Measurements from ENCODE around the gene LONRF3.
"Not testable (repeated sequence)": the region's sequence is repeated elsewhere in the genome, so short reads cannot be mapped to it uniquely, and the experiment has no call there.

The LONRF3 gene

DNA sequence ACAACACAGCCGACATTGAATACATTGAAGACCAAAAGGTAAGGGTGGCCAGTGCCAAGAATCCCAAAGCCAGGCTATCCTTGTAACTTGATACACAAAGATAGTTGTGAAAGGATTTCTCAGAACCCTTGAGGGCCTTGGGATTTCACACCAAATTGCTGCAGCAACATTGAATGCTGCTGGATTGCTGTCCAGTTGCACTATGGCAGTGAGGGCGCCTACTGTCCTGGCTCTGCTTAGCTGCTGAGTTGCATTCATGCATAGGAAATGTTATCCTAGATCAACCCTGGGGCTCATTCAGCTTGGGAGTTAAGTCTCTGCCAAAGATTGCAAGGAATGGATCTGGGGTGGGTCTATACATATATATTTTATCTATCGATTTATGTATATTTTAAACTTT lies 38.7 kb downstream of the LONRF3 start:
- in situ Hi-C loops (cut with HindIII; ENCODE audit: low sequenced_read_pairs): no loop called here
- H3K4me3 ChIP-seq (ENCODE audit: low read depth, low read length): no peak overlapping the region
- no peak for DNase-seq (ENCODE audit: low read depth)
- TF ChIP-seq, protein P1, sequence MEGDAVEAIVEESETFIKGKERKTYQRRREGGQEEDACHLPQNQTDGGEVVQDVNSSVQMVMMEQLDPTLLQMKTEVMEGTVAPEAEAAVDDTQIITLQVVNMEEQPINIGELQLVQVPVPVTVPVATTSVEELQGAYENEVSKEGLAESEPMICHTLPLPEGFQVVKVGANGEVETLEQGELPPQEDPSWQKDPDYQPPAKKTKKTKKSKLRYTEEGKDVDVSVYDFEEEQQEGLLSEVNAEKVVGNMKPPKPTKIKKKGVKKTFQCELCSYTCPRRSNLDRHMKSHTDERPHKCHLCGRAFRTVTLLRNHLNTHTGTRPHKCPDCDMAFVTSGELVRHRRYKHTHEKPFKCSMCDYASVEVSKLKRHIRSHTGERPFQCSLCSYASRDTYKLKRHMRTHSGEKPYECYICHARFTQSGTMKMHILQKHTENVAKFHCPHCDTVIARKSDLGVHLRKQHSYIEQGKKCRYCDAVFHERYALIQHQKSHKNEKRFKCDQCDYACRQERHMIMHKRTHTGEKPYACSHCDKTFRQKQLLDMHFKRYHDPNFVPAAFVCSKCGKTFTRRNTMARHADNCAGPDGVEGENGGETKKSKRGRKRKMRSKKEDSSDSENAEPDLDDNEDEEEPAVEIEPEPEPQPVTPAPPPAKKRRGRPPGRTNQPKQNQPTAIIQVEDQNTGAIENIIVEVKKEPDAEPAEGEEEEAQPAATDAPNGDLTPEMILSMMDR (IDR thresholded peaks at IDR 0.05; ENCODE audit: low read depth, low read length, missing control alignments): no peak

DNA sequence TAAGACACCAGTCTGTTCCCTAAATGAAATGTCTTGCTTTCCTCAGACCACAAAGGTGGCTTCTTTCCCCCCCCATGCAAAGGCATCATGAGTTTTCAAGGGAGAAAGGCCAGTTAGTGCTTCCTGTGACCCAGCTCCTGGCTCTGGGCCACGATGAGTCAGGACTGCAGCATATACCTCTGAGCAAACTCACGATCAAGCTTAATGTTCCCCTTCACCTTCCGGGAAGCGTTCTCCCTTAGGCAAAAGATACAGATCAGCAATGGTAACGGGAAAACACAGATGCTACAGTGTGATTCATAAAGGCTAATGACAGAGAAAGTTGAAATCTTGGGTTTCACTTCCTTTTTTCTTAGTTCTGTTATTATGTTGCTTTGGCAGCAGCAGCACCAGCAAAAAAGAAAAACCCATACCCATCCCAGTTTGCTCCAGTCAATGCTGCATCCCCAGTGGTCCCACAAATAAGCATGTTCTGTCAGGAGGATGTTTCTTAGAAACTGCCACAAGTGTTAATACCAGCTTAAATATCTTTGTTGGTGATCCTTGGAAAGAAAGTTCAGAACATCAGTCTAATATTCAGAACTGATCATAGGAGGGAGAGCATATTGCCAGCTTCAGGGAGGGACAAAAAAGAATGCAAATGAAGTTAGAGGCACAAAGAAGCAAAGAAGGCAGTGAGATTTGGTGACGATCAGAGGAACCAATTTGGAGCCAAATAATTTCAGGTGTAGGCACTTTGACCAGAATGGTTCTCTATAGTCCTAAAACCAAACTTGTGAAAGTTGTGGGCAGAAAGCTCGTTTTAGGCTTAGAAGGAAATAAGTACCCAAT lies 41.2 kb downstream of the LONRF3 start:
- TF ChIP-seq, protein P1 (IDR thresholded peaks at IDR 0.05; ENCODE audit: low read depth, low read length, missing control alignments): no peak
- H3K4me3 ChIP-seq (ENCODE audit: low read depth, low read length): no peak overlapping the region
- in situ Hi-C loops (cut with HindIII; ENCODE audit: low sequenced_read_pairs): no loop called here
- peak; percentile 18 for DNase-seq (ENCODE audit: low read depth)

DNA sequence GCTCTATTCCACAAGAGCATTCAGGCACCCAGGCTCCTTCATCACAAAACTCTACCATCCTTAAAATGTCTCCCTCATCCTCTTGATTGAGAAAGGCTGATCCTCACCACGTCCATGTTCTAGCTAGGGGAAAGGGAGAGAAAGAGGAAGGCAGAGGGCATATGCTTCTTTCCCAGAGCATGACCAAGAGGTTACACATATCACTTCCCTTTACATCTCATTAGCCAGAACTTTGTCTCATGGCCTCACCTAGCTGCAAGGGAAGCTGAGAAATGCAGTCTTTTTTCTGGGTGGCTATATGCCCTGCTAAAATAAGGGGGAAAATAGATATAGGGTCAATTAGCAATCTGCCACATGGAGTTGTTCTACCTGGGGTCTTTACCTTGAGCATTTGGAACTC lies 42.7 kb downstream of the LONRF3 start:
- TF ChIP-seq, protein P1 (IDR thresholded peaks at IDR 0.05; ENCODE audit: low read depth, low read length, missing control alignments): no peak
- H3K4me3 ChIP-seq (ENCODE audit: low read depth, low read length): no peak overlapping the region
- DNase-seq (ENCODE audit: low read depth): no peak
- in situ Hi-C loops (cut with HindIII; ENCODE audit: low sequenced_read_pairs): no loop called here

DNA sequence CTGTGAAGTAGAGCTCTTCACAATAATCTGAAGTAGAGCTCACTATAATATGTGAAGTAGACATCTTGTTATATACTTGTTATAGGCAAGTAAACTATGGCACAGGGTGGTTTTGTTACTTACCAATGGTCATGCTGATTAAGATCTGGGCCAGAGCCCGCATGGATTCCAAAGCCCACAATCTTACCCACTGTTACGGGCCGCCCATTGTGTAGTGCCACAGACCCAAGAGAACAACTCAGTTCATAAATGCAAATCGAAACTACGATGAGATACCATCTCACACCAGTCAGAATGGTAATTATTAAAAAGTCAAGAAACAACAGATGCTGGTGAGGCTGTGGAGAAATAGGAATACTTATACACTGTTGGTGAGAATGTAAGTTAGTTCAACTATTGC lies 51.5 kb downstream of the LONRF3 start:
- H3K4me3 ChIP-seq (ENCODE audit: low read depth, low read length): no peak overlapping the region
- TF ChIP-seq, protein P1 (IDR thresholded peaks at IDR 0.05; ENCODE audit: low read depth, low read length, missing control alignments): no peak
- in situ Hi-C loops (cut with HindIII; ENCODE audit: low sequenced_read_pairs): no loop called here

DNA sequence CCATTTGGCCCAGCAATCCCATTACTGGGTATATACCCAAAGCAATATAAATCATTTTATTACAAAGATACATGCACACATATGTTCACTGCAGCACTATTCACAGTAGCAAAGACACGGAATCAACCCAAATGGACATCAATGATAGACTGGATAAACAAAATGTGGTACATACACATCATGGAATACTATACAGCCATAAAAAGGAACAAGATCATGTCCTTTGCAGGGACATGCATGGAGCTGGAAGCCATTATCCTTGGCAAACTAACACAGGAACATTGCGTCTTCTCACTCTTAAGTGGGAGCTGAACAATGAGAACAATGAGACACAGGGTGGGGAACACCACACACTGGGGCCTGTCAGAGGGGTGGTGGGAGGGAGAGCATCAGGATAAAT lies 51.9 kb downstream of the LONRF3 start:
- DNase-seq (ENCODE audit: low read depth); H3K4me3 ChIP-seq (ENCODE audit: low read depth, low read length); in situ Hi-C loops (cut with HindIII; ENCODE audit: low sequenced_read_pairs): not testable (repeated sequence)

More for the DNA sequence above, 51.5 kb downstream of the LONRF3 start:
- DNase-seq (ENCODE audit: low read depth): no peak

DNA sequence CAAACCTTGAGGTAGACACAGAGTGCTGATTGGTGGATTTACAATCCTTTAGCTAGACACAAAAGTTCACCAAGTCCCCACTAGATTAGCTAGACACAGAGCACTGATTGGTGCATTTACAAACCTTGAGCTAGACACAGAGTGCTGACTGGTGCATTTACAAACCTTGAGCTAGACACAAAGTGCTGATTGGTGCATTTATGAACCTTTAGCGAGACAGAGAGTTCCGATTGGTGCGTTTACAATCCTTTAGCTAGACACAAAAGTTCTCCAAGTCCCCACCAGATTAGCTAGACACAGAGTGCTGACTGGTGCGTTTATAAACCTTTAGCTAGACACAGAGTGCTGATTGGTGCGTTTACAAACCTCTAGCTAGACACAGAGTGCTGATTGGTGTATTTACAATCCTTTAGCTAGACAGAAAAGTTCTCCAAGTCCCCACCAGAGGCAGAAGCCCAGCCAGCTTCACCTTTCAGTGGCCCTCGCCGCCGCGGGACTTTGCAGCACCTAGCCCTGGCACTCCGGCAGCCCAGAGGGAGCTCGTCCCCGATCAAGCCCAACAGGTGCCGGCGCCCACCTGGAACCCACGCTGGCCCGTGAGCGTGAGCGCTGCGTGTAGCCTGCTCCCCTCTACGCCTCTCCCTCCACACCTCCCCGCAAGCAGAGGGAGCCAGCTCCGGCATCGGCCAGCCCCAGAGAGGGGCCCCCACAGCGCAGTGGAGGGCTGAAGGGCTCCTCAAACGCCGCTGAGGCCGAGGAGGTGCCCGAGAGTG lies 53.7 kb downstream of the LONRF3 start:
- DNase-seq (ENCODE audit: low read depth); in situ Hi-C loops (cut with HindIII; ENCODE audit: low sequenced_read_pairs); H3K4me3 ChIP-seq (ENCODE audit: low read depth, low read length): not testable (repeated sequence)

DNA sequence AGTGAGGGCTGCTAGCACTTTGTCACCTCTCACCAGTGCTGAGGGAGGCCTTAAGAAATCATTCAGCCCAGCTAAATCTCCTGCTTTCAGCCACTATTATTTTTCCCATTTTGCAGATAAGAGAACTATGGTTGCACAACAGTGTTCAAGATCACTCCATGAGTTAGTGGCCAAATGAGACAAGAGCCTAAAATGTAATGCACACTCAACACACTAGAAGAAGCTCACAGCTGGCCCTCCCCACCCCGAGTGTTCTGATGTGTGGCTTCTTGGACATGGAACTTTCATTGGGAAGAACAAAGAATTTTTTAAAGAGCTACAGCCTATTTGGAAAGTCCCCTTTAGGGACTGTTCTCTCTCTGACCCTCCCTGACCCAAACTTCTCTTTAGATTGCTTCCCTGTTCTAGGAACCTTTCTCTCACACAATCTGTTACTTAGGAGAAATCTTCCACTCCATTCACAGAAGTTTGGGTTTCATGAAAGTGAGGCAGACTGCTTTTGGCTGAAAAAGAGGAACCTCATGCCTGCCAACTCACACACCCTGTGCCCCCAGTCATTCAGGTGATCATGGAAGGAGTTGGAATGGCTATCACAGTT lies 54.4 kb downstream of the LONRF3 start:
- TF ChIP-seq, protein P1 (IDR thresholded peaks at IDR 0.05; ENCODE audit: low read depth, low read length, missing control alignments): no peak
- no peak for DNase-seq (ENCODE audit: low read depth)
- no peak overlapping the region for H3K4me3 ChIP-seq (ENCODE audit: low read depth, low read length)
- in situ Hi-C loops (cut with HindIII; ENCODE audit: low sequenced_read_pairs): no loop called here

DNA sequence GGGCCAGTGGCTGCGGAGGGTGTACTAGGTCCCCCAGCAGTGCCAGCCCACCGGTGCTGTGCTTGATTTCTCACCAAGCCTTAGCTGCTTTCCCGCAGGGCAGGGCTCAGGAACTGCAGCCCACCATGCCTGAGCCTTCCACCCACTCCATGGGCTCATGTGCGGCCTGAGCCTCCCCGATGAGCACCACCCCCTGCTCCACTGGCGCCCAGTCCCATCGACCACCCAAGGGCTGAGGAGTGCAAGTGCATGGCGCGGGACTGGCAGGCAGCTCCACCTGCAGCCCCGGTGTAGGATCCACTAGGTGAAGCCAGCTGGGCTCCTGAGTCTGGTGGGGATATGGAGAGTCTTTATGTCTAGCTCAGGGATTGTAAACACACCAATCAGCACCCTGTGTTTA lies 55.2 kb downstream of the LONRF3 start:
- in situ Hi-C loops (cut with HindIII; ENCODE audit: low sequenced_read_pairs); H3K4me3 ChIP-seq (ENCODE audit: low read depth, low read length); DNase-seq (ENCODE audit: low read depth): not testable (repeated sequence)
